ENCODE measurements around the gene ARL6.

GRCh38 chr3:97719156-97719821 is 45.3 kb upstream of the ARL6 start:
- TF ChIP-seq POLR2AphosphoS5 (IDR thresholded peaks at IDR 0.05) (no peak), POLR2A (IDR thresholded peaks at IDR 0.05) (no peak)
